DND-41 (cell line): Measurements from ENCODE around the gene CADPS.

Experiments
- ATAC-seq: fragments of 200-7000 bp; cut with Tn5 transposase; 3 replicates; pipeline ENCODE4 v1.9.1; 2021; ENCODE audit warnings: low read depth; ENCODE audit not compliant: insufficient read depth
- DNase-seq: peaks from one replicate; pipeline ENCODE4 v3.0.0-alpha.2; 2020
- H2AFZ ChIP-seq: 2 replicates; pipeline ENCODE4 v1.6.0; 2012; ENCODE audit warnings: low read depth, low read length
- H3K27ac ChIP-seq: 2 replicates; pipeline ENCODE4 v1.5.1; 2012; ENCODE audit warnings: low read length, inconsistent platforms
- H3K27me3 ChIP-seq: fragments of 200-600 bp; sonication (generic); 2 replicates; pipeline ENCODE4 v1.6.0; 2012; ENCODE audit warnings: low read length, mild to moderate bottlenecking, inconsistent platforms; ENCODE audit not compliant: insufficient read depth, poor library complexity
- H3K36me3 ChIP-seq: 2 replicates; pipeline ENCODE4 v1.5.1; 2012; ENCODE audit warnings: low read length, inconsistent platforms; ENCODE audit not compliant: insufficient read depth
- H3K4me1 ChIP-seq: 2 replicates; pipeline ENCODE4 v1.5.1; 2012; ENCODE audit warnings: mild to moderate bottlenecking, low read length; ENCODE audit not compliant: insufficient read depth
- H3K4me2 ChIP-seq: 2 replicates; pipeline ENCODE4 v1.6.0; 2012; ENCODE audit warnings: mild to moderate bottlenecking, moderate library complexity, low read length, inconsistent platforms; ENCODE audit not compliant: insufficient read depth
- H3K4me3 ChIP-seq, 2 experiments: fragments of 200-600 bp in 1 of 2; shearing (Covaris generic) in 1 of 2; 2 replicates each; pipeline ENCODE4 v1.5.1; 2012 to 2016; ENCODE audit warnings: inconsistent platforms in 2 of 2, low read length in 2 of 2, mild to moderate bottlenecking in 2 of 2, low read depth in 1 of 2, moderate library complexity in 1 of 2
- H3K79me2 ChIP-seq: 2 replicates; pipeline ENCODE4 v1.6.0; 2012; ENCODE audit warnings: low read length, inconsistent platforms; ENCODE audit not compliant: insufficient read depth
- H3K9ac ChIP-seq: 2 replicates; pipeline ENCODE4 v1.6.0; 2012; ENCODE audit warnings: low read depth, mild to moderate bottlenecking, inconsistent platforms, low read length, moderate library complexity
- H3K9me3 ChIP-seq: 2 replicates; pipeline ENCODE4 v1.5.1; 2012; ENCODE audit warnings: low read length, moderate library complexity, mild to moderate bottlenecking, inconsistent platforms; ENCODE audit not compliant: insufficient read depth, severe bottlenecking
- H4K20me1 ChIP-seq: 2 replicates; pipeline ENCODE4 v1.6.0; 2012; ENCODE audit warnings: low read length; ENCODE audit not compliant: insufficient read depth
- CTCF ChIP-seq: IDR thresholded peaks from 2 replicates; pipeline ENCODE4 v1.5.1; 2012; ENCODE audit warnings: borderline replicate concordance, low read length, moderate library complexity, mild to moderate bottlenecking; ENCODE audit not compliant: poor library complexity, severe bottlenecking; ENCODE audit errors: extremely low read depth
- EZH2 ChIP-seq: IDR thresholded peaks from 3 replicates; pipeline ENCODE4 v1.6.1; 2012; ENCODE audit warnings: borderline replicate concordance, low read depth, mild to moderate bottlenecking, moderate library complexity, low read length, inconsistent platforms; ENCODE audit not compliant: severe bottlenecking

Gene CADPS

GRCh38 chr3:62467966-62468722 is 407.1 kb downstream of the CADPS start:
- ATAC-seq (no peak), DNase-seq (no peak)
- H3K27me3 ChIP-seq, result peaks cover 5% of the 10 kb centered on the region
- no peaks in the 10 kb centered on the region for H3K4me1 ChIP-seq
- H3K36me3 ChIP-seq, result no peaks in the 10 kb centered on the region
- no peaks in the 10 kb centered on the region for H4K20me1 ChIP-seq
- TF ChIP-seq CTCF, result no peak
- TF ChIP-seq EZH2, result no peak
- no peaks in the 10 kb centered on the region for H3K9me3 ChIP-seq
- no peak overlapping the region for H2AFZ ChIP-seq
- H3K27ac ChIP-seq, result no peak overlapping the region
- no peak overlapping the region for H3K9ac ChIP-seq
- no peaks in the 10 kb centered on the region for H3K79me2 ChIP-seq
- no peak overlapping the region for H3K4me2 ChIP-seq
- no peak overlapping the region for H3K4me3 ChIP-seq

- no peaks in the 10 kb centered on the region for H3K4me1 ChIP-seq
- DNase-seq, result no peak
- no peak for TF ChIP-seq EZH2
- TF ChIP-seq CTCF, result no peak
- no peak overlapping the region for H3K27ac ChIP-seq
- H3K9ac ChIP-seq, result no peak overlapping the region
- H4K20me1 ChIP-seq, result no peaks in the 10 kb centered on the region
- no peak overlapping the region for H3K4me2 ChIP-seq
- H3K36me3 ChIP-seq, result no peaks in the 10 kb centered on the region
- H3K9me3 ChIP-seq, result no peaks in the 10 kb centered on the region
- H2AFZ ChIP-seq, result no peak overlapping the region
- H3K4me3 ChIP-seq, result no peak overlapping the region
- ATAC-seq, result no peak
- peaks cover 5% of the 10 kb centered on the region for H3K27me3 ChIP-seq
- no peaks in the 10 kb centered on the region for H3K79me2 ChIP-seq
Measured at GRCh38 chr3:62462788-62463187, 412.4 kb downstream of the CADPS start.

- no peaks in the 10 kb centered on the region for H4K20me1 ChIP-seq
- H3K36me3 ChIP-seq, result no peaks in the 10 kb centered on the region
- peaks cover 5% of the 10 kb centered on the region for H3K27me3 ChIP-seq
- no peak for TF ChIP-seq EZH2
- no peak for TF ChIP-seq CTCF
- no peaks in the 10 kb centered on the region for H3K4me1 ChIP-seq
- ATAC-seq, result no peak
- no peak overlapping the region for H3K9ac ChIP-seq
- H3K27ac ChIP-seq, result no peak overlapping the region
- H3K4me2 ChIP-seq, result no peak overlapping the region
- DNase-seq, result no peak
- no peak overlapping the region for H3K4me3 ChIP-seq
- no peak overlapping the region for H2AFZ ChIP-seq
- H3K79me2 ChIP-seq, result no peaks in the 10 kb centered on the region
- H3K9me3 ChIP-seq, result no peaks in the 10 kb centered on the region
Measured at GRCh38 chr3:62462104-62462762, 413.0 kb downstream of the CADPS start.
